Hepatocyte (in vitro differentiated cells): ENCODE measurements around the gene UBN1.

Experiments
- CTCF ChIP-seq: fragments of 200-600 bp; sonication (generic); IDR thresholded peaks from 2 replicates; pipeline ENCODE4 v1.5.1; 2016; ENCODE audit warnings: antibody characterized with exemption, mild to moderate bottlenecking; ENCODE audit not compliant: poor library complexity
- EZH2 ChIP-seq: fragments of 200-600 bp; sonication (generic); IDR thresholded peaks from 2 replicates; pipeline ENCODE4 v1.6.1; 2016; ENCODE audit warnings: antibody characterized with exemption, mild to moderate bottlenecking, borderline replicate concordance
- EZH2phosphoT487 ChIP-seq: fragments of 200-600 bp; sonication (generic); IDR thresholded peaks from one replicate; pipeline ENCODE4 v1.6.1; 2018; ENCODE audit warnings: antibody characterized with exemption, mild to moderate bottlenecking, low read depth, moderate library complexity; ENCODE audit not compliant: unreplicated experiment, severe bottlenecking

GRCh38 chr16:4869147-4869805 is 22.0 kb downstream of the UBN1 start:
- TF ChIP-seq CTCF (no peak), EZH2phosphoT487 (no peak), EZH2 (no peak)
